ENCODE measurements around the gene ARCN1. TPM values are rescaled to one million over a fixed set of nuclear protein-coding genes. Genes with fewer than 3 reads are reported as not detected.

ARCN1 gene
- total RNA-seq, 1 donor from 2014 or later = 99.4 TPM

DNA sequence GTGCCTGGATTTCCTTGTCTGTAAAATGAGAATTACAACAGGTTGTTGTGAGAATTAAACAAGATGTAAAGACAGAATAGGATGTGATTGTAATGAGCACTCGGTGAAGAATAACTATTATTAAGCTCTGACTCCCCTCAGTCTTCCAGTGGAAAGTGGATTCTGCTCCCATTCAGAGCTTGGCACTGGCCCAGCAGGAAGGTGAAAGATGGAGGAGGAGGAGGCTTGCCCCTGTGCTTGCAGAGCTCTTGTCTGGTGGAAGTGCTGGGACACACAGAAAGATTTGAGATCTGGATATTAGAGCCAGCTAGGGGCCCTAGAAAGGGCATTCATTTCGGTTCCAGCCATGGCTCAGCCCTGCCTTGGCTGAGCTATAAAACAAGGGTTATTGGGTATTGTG, 63.4 kb downstream of the ARCN1 start:
- no peak for TF ChIP-seq CTCF (IDR thresholded peaks at IDR 0.05; ENCODE audit: borderline replicate concordance)
- Histone ChIP-seq H3K27ac (replicated peaks) (peak overlapping the region; percentile 64), H3K4me3 (no peak overlapping the region), H3K4me1 (peaks cover 98% of the 10 kb centered on the region), H3K27me3 (ENCODE audit: low read depth) (no peaks in the 10 kb centered on the region), H3K36me3 (peaks cover 86% of the 10 kb centered on the region), H3K9me3 (replicated peaks) (no peaks in the 10 kb centered on the region)
- intact Hi-C loops (cut with micrococcal nuclease) = no loop called here
- DNase-seq = no peak

- H3K4me3 ChIP-seq = no peak overlapping the region
- H3K4me1 ChIP-seq = peaks cover 98% of the 10 kb centered on the region
- H3K27ac ChIP-seq (replicated peaks) = peak overlapping the region; percentile 64
- TF ChIP-seq CTCF (IDR thresholded peaks at IDR 0.05; ENCODE audit: borderline replicate concordance) = no peak
- peaks cover 86% of the 10 kb centered on the region for H3K36me3 ChIP-seq
- no peak for DNase-seq
- H3K9me3 ChIP-seq (replicated peaks) = no peaks in the 10 kb centered on the region
- intact Hi-C loops (cut with micrococcal nuclease) = no loop called here
- H3K27me3 ChIP-seq (ENCODE audit: low read depth) = no peaks in the 10 kb centered on the region
Observed at GRCh38 chr11:118636569-118637290, 64.5 kb downstream of the ARCN1 start.

DNA sequence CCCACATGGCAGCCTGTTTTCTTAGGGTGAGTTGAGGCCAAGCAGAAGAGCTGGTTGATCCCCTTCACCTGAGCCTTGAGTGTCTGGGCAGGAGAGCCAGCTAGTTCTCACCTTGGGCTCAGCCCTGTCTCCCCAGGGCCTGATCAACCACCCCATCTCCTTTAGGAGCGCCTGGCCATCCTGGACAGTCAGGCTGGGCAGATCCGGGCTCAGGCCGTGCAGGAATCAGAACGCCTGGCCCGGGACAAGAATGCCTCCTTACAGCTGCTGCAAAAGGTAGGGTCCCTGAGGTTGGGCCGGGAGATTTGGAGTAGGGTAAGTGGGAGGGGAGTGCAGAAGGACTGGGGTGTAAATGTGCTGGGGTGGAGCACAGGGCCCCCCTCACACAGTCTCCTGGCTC, 66.5 kb downstream of the ARCN1 start:
- intact Hi-C loops (cut with micrococcal nuclease) = no loop called here
- Histone ChIP-seq H3K36me3 (peaks cover 86% of the 10 kb centered on the region), H3K4me3 (no peak overlapping the region), H3K27me3 (ENCODE audit: low read depth) (no peaks in the 10 kb centered on the region), H3K27ac (replicated peaks) (peak overlapping the region; percentile 64), H3K4me1 (peaks cover 98% of the 10 kb centered on the region), H3K9me3 (replicated peaks) (no peaks in the 10 kb centered on the region)
- TF ChIP-seq CTCF (IDR thresholded peaks at IDR 0.05; ENCODE audit: borderline replicate concordance) = no peak
- DNase-seq = no peak

DNA sequence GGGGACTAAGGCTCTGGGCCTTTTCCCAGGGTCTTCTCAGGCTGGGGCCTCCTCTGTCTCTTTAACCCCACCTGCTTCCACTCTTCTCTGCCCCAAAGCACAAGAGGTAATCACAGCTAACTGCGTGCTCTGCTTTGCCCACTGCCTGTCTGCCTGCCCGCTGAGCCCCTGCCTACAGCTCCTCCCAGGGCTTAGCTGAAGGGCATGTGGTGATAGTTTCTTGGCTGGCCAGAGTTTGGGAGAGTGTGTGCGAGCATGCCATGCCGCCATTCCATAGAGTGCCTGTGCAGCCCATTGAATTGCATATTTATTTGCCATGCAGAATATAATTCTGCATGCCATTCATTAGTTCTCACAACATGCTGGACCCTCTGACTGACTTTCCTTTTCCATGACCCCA, 67.7 kb downstream of the ARCN1 start:
- Histone ChIP-seq H3K4me1 (peaks cover 92% of the 10 kb centered on the region), H3K27ac (replicated peaks) (peak overlapping the region; percentile 64), H3K27me3 (ENCODE audit: low read depth) (no peaks in the 10 kb centered on the region), H3K36me3 (peaks cover 97% of the 10 kb centered on the region), H3K9me3 (replicated peaks) (no peaks in the 10 kb centered on the region), H3K4me3 (no peak overlapping the region)
- intact Hi-C loops (cut with micrococcal nuclease) = no loop called here
- DNase-seq = no peak
- no peak for TF ChIP-seq CTCF (IDR thresholded peaks at IDR 0.05; ENCODE audit: borderline replicate concordance)

GRCh38 chr11:118640332-118641154, 68.3 kb downstream of the ARCN1 start:
- no peak for TF ChIP-seq CTCF (IDR thresholded peaks at IDR 0.05; ENCODE audit: borderline replicate concordance)
- DNase-seq = no peak
- Histone ChIP-seq H3K4me3 (no peak overlapping the region), H3K27me3 (ENCODE audit: low read depth) (no peaks in the 10 kb centered on the region), H3K27ac (replicated peaks) (peak overlapping the region; percentile 64), H3K9me3 (replicated peaks) (no peaks in the 10 kb centered on the region), H3K36me3 (peaks cover 99% of the 10 kb centered on the region), H3K4me1 (peaks cover 88% of the 10 kb centered on the region)
- intact Hi-C loops (cut with micrococcal nuclease) = no loop called here

Data from left ventricle myocardium inferior (tissue), 1 donor.